Fibroblast of villous mesenchyme (primary cell): ENCODE results near the gene BCO1. TPM values are rescaled to one million over a fixed set of nuclear protein-coding genes. Genes with fewer than 3 reads are reported as not detected.

Experiments used
- DNase-seq: peaks from one replicate; pipeline ENCODE4 v3.0.0-alpha.2; 2010; ENCODE audit warnings: low read depth
- H3K4me3 ChIP-seq: 2 replicates; pipeline ENCODE4 v1.5.1; 2011; ENCODE audit warnings: low read depth, mild to moderate bottlenecking, low read length
- CTCF ChIP-seq: IDR thresholded peaks from 2 replicates; pipeline ENCODE4 v1.5.1; 2012; ENCODE audit warnings: low read depth, mild to moderate bottlenecking, low read length; ENCODE audit not compliant: insufficient read depth
- total RNA-seq: library from RNA; depleted of rRNA; stranded (reverse); fragments of >200 nt; gene quantifications from 2 replicates; pipeline ENCODE4 v1.2.3, GENCODE V29; 2012

The BCO1 gene
- total RNA-seq, 1 donor, result not detected

GRCh38 chr16:81335669-81336068 is 97.2 kb downstream of the BCO1 start:
- DNase-seq, result no peak
- no peak overlapping the region for H3K4me3 ChIP-seq
- no peak for TF ChIP-seq CTCF

GRCh38 chr16:81337097-81337496 is 98.6 kb downstream of the BCO1 start:
- H3K4me3 ChIP-seq, result no peak overlapping the region
- TF ChIP-seq CTCF, result no peak

More at GRCh38 chr16:81337097-81337496, 98.6 kb downstream of the BCO1 start:
- DNase-seq, result no peak

Other genes with a start within 250 kb of the BCO1 start
- gene CMC2, start 231.8 kb upstream of the BCO1 start, total RNA-seq, result 28.0 and 30.7 TPM in 2 replicates
- 44.5 and 64.8 TPM in 2 replicates for gene CENPN, start 231.5 kb upstream of the BCO1 start, total RNA-seq
- 36.4 and 54.0 TPM in 2 replicates for gene ATMIN, start 202.8 kb upstream of the BCO1 start, total RNA-seq
- 0.86 and 0.97 TPM in 2 replicates for gene C16orf46, start 161.5 kb upstream of the BCO1 start, total RNA-seq
- 14.5 and 21.2 TPM in 2 replicates for gene GCSH, start 142.3 kb upstream of the BCO1 start, total RNA-seq
- 8.4 and 9.1 TPM in 2 replicates for gene GAN, start 76.3 kb downstream of the BCO1 start, total RNA-seq
- gene CMIP, start 206.1 kb downstream of the BCO1 start, total RNA-seq, result 7.8 and 9.3 TPM in 2 replicates